Liver (tissue), 9 donors: ENCODE measurements around the gene VPS35L. TPM values are rescaled to one million over a fixed set of nuclear protein-coding genes. Genes with fewer than 3 reads are reported as not detected.
"Not testable (repeated sequence)": the region's sequence is repeated elsewhere in the genome, so short reads cannot be mapped to it uniquely, and the experiment has no call there.

Source experiments
- DNase-seq: peaks from one replicate; pipeline ENCODE4 v3.0.0-alpha.2; 2017; ENCODE audit warnings: low spot score
- H3K27ac ChIP-seq, 2 donors: one replicate each; pipeline ENCODE4 v1.7.0; 2013; ENCODE audit warnings: inconsistent platforms in 2 of 2, low read length in 2 of 2, control low read depth in 1 of 2, low read depth in 1 of 2, mild to moderate bottlenecking in 1 of 2
- H3K27me3 ChIP-seq, 4 donors: one replicate each; pipeline versions ENCODE4 v1.6.1 to v1.7.0; 2013; ENCODE audit warnings: low read length in 3 of 4, inconsistent platforms in 1 of 4, mild to moderate bottlenecking in 1 of 4, moderate library complexity in 1 of 4; ENCODE audit not compliant: control insufficient read depth in 4 of 4, insufficient read depth in 4 of 4
- H3K36me3 ChIP-seq, 4 donors: one replicate each; pipeline versions ENCODE4 v1.6.1 to v1.7.0; 2013; ENCODE audit warnings: low read length in 3 of 4, mild to moderate bottlenecking in 3 of 4, low read depth in 1 of 4, moderate library complexity in 1 of 4; ENCODE audit not compliant: control insufficient read depth in 4 of 4, insufficient read depth in 3 of 4
- H3K4me1 ChIP-seq, 4 donors: one replicate each; pipeline versions ENCODE4 v1.6.1 to v1.7.0; 2013; ENCODE audit warnings: low read length in 3 of 4, mild to moderate bottlenecking in 3 of 4, moderate library complexity in 1 of 4; ENCODE audit not compliant: control insufficient read depth in 4 of 4, insufficient read depth in 4 of 4
- H3K4me3 ChIP-seq, 3 donors: one replicate each; pipeline versions ENCODE4 v1.6.1 to v1.7.0; 2013; ENCODE audit warnings: low read length in 3 of 3, control low read depth in 1 of 3, low read depth in 1 of 3, mild to moderate bottlenecking in 1 of 3
- H3K9ac ChIP-seq, 2 donors: one replicate each; pipeline ENCODE4 v1.7.0; 2013; ENCODE audit warnings: low read length in 2 of 2, mild to moderate bottlenecking in 2 of 2, moderate library complexity in 2 of 2, control low read depth in 1 of 2, low read depth in 1 of 2
- H3K9me3 ChIP-seq, 4 donors: one replicate each; pipeline versions ENCODE4 v1.6.1 to v1.7.0; 2013; ENCODE audit warnings: low read length in 3 of 4; ENCODE audit not compliant: control insufficient read depth in 4 of 4
- CTCF ChIP-seq: fragments of 150-350 bp; IDR thresholded peaks from 2 replicates; pipeline ENCODE4 v1.5.1; 2017; ENCODE audit warnings: improper control_type of control experiment, low read depth, low read length; ENCODE audit not compliant: missing input control
- EGR1 ChIP-seq, 2 donors: IDR thresholded peaks; 2 replicates each; pipeline ENCODE4 v1.6.1; 2016 to 2018; ENCODE audit warnings: antibody characterized with exemption in 2 of 2, low read depth in 2 of 2
- FOXA2 ChIP-seq: IDR thresholded peaks from 2 replicates; pipeline ENCODE4 v1.6.1; 2016; ENCODE audit warnings: antibody characterized with exemption
- GABPA ChIP-seq, 2 donors: IDR thresholded peaks in 1 of 2; conservative IDR thresholded peaks in 1 of 2; 2 replicates each; pipeline ENCODE4 v1.6.1; 2016; ENCODE audit warnings: antibody characterized with exemption in 2 of 2, mild to moderate bottlenecking in 1 of 2, moderate library complexity in 1 of 2
- HNF4A ChIP-seq, 2 donors: conservative IDR thresholded peaks; 2 replicates each; pipeline ENCODE4 v1.6.1; 2016; ENCODE audit warnings: antibody characterized with exemption in 2 of 2, mild to moderate bottlenecking in 2 of 2
- HNF4G ChIP-seq: IDR thresholded peaks from 2 replicates; pipeline ENCODE4 v1.6.1; 2016; ENCODE audit warnings: antibody characterized with exemption
- JUND ChIP-seq, 2 donors: IDR thresholded peaks; 2 replicates each; pipeline ENCODE4 v1.6.1; 2016; ENCODE audit warnings: antibody characterized with exemption in 2 of 2
- NR2F2 ChIP-seq: IDR thresholded peaks from 2 replicates; pipeline ENCODE4 v1.6.1; 2016; ENCODE audit warnings: antibody characterized with exemption
- RAD21 ChIP-seq, 2 donors: IDR thresholded peaks; 2 replicates each; pipeline ENCODE4 v1.6.1; 2016; ENCODE audit warnings: antibody characterized with exemption in 2 of 2, mild to moderate bottlenecking in 2 of 2
- REST ChIP-seq: IDR thresholded peaks from 2 replicates; pipeline ENCODE4 v1.6.1; 2016; ENCODE audit warnings: antibody characterized with exemption, mild to moderate bottlenecking
- RXRA ChIP-seq, 2 donors: IDR thresholded peaks; 2 replicates each; pipeline ENCODE4 v1.6.1; 2017 to 2018; ENCODE audit warnings: antibody characterized with exemption in 2 of 2, mild to moderate bottlenecking in 1 of 2
- TAF1 ChIP-seq: conservative IDR thresholded peaks from 2 replicates; pipeline ENCODE4 v1.6.1; 2016; ENCODE audit warnings: antibody characterized with exemption, mild to moderate bottlenecking
- ZBTB33 ChIP-seq: IDR thresholded peaks from 2 replicates; pipeline ENCODE4 v1.6.1; 2016; ENCODE audit warnings: antibody characterized with exemption
- WGBS: extraction: QIAGEN DNeasy Blood & Tissue Kit; methylation state at CpG from one replicate; pipeline ENCODE4 v1.1.7; 2013; 5-methylcytosine and 5-hydroxymethylcytosine counted together
- polyA plus RNA-seq, 2 donors: library from polyadenylated mRNA; stranded (reverse) in 1 of 2; unstranded in 1 of 2; fragments of 200-250 nt in 1 of 2; fragments of >200 nt in 1 of 2; fragmentation: Nextera tagmentation in 1 of 2; extraction: Ambion mirVana in 1 of 2; gene quantifications; one replicate each; pipeline versions ENCODE4 v1.2.1 to v1.2.3, GENCODE V29; 2013 to 2015
- total RNA-seq, 2 donors: library from RNA; depleted of rRNA; stranded (reverse); fragments of >200 nt; gene quantifications; one replicate each; pipeline ENCODE4 v1.2.3, GENCODE V29; 2014
- TF ChIP-seq, protein P1 (sequence below): IDR thresholded peaks from 2 replicates; pipeline ENCODE4 v1.6.1; 2016; ENCODE audit warnings: antibody characterized with exemption
- TF ChIP-seq, protein P2 (sequence below): IDR thresholded peaks from 2 replicates; pipeline ENCODE4 v1.6.1; 2016; ENCODE audit warnings: antibody characterized with exemption
- donor health status: healthy.
- donor health status: healthy.
- donor health status: healthy.
- donor health status: healthy.
- donor health status: healthy.

VPS35L gene
- total and polyA plus RNA-seq, 4 donors = 10.5 to 18.2 (median 15.1) TPM

DNA sequence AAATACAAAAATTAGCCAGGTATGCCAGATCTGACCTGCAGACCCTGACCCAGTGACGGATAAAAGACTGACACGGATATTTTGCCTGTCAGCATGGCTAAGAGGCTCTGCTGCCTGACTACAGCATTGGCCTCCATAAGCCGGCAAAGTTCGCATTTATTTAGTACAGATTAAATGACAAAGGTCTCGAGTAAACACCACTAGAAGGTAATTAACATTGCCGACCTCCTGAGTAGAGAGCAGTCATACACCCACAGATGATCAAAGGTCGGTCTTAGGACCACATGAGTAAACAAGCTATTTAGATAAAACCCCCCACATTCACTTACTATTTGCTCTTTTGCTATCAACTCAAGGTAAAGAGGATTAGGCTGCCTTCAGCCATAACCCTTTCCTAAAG, 106.8 kb downstream of the VPS35L start:
- no peak overlapping the region for H3K4me3 ChIP-seq
- no peak overlapping the region for H3K27ac ChIP-seq
- TF ChIP-seq JUND (IDR thresholded peaks at IDR 0.05) (no peak), HNF4G (no peak), RAD21 (IDR thresholded peaks at IDR 0.05) (no peak), REST (no peak), ZBTB33 (no peak)
- TF ChIP-seq, protein P1, sequence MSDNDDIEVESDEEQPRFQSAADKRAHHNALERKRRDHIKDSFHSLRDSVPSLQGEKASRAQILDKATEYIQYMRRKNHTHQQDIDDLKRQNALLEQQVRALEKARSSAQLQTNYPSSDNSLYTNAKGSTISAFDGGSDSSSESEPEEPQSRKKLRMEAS = no peak
- peaks cover 0 to 18% (median 7%) of the 10 kb centered on the region in 4 donors for H3K36me3 ChIP-seq
- H3K9ac ChIP-seq = no peak overlapping the region
- no peak for DNase-seq
- no peaks in the 10 kb centered on the region for H3K27me3 ChIP-seq
- peaks cover 0 to 3% (median under 1%) of the 10 kb centered on the region in 4 donors for H3K9me3 ChIP-seq
- H3K4me1 ChIP-seq = no peaks in the 10 kb centered on the region
- 87% methylated on average over 7 of the region's 7 CpGs for WGBS

DNA sequence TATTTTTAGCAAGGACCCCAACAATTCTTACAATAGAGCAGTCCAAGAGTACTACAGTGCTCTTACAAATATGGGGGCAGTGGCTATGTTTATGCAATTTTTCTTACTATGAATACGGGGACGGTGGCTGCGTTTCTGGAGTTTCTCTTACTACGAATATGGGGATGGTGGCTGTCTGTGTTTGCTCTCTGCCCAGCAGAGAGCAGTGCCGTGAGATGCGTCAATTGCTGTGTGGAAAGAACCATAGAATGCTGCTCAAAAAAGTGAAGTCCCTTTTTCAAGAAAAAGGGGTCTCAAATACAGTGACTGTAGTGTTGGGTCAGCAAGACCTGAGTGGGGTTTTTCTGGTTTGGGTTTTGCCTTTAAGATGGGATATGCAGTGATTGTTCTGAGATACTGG, 108.7 kb downstream of the VPS35L start:
- no peak for TF ChIP-seq TAF1
- TF ChIP-seq RXRA (IDR thresholded peaks at IDR 0.05) = no peak
- no peak for TF ChIP-seq HNF4A (conservative IDR thresholded peaks at IDR 0.05)
- TF ChIP-seq NR2F2 = no peak
- no peak for TF ChIP-seq EGR1 (IDR thresholded peaks at IDR 0.05; ENCODE audit: low read depth in 2 of 2)
- TF ChIP-seq FOXA2 = no peak
- no peak for TF ChIP-seq CTCF
- no peak for TF ChIP-seq ZBTB33
- no peak for TF ChIP-seq HNF4G
- no peak for TF ChIP-seq GABPA (IDR thresholded peaks at IDR 0.05 in 1 of 2, conservative IDR thresholded peaks at IDR 0.05 in 1 of 2)
- TF ChIP-seq JUND (IDR thresholded peaks at IDR 0.05) = no peak
- TF ChIP-seq, protein P2, sequence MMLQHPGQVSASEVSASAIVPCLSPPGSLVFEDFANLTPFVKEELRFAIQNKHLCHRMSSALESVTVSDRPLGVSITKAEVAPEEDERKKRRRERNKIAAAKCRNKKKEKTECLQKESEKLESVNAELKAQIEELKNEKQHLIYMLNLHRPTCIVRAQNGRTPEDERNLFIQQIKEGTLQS = no peak
- Histone ChIP-seq H3K9me3 (peaks cover 0 to 3% (median under 1%) of the 10 kb centered on the region in 4 donors), H3K9ac (no peak overlapping the region), H3K4me3 (no peak overlapping the region), H3K27me3 (no peaks in the 10 kb centered on the region), H3K27ac (no peak overlapping the region), H3K4me1 (no peaks in the 10 kb centered on the region), H3K36me3 (peaks cover 1 to 19% (median 8%) of the 10 kb centered on the region in 4 donors)
- WGBS = 98% methylated on average over 6 of the region's 6 CpGs
- no peak for DNase-seq

GRCh38 chr16:19665313-19665712, 109.8 kb downstream of the VPS35L start:
- H3K4me1 ChIP-seq, H3K9me3 ChIP-seq, H3K27ac ChIP-seq, DNase-seq, H3K27me3 ChIP-seq, H3K4me3 ChIP-seq, H3K9ac ChIP-seq: not testable (repeated sequence)
- 98% methylated on average over 3 of the region's 3 CpGs for WGBS
- H3K36me3 ChIP-seq = peaks cover 1 to 23% (median 9%) of the 10 kb centered on the region in 4 donors
